Measurements from ENCODE around the gene CAPNS2. TPM values are rescaled to one million over a fixed set of nuclear protein-coding genes. Genes with fewer than 3 reads are reported as not detected.

CAPNS2 gene
- total RNA-seq, 1 experiment from 2014 or later: 0.28 TPM

GRCh38 chr16:55539049-55539448 is 27.4 kb upstream of the CAPNS2 start:
- DNase-seq (ENCODE audit: low spot score) (no peak), ATAC-seq (no peak)
- ChIA-PET POLR2A (interaction anchor here (0.7 kb wide), 1 partner anchor 132 kb away, joined by 3 read pairs; no protein-coding TSS in a partner anchor), CTCF (interaction anchor here (1.8 kb wide), 1 partner anchor 74 kb away, joined by 19 read pairs; no protein-coding TSS in a partner anchor)
- Mint-ChIP-seq H3K36me3 (no peaks in the 10 kb centered on the region), H3K4me3 (no peak overlapping the region), H3K27me3 (ENCODE audit: low read depth) (no peaks in the 10 kb centered on the region), H3K27ac (no peak overlapping the region), H3K4me1 (0 out of 2 replicates have a peak, but pooled peaks cover 4% of the 10 kb centered on the region), H3K9me3 (no peaks in the 10 kb centered on the region)
- TF ChIP-seq ZNF232 (CRISPR knock-in tag; IDR thresholded peaks at IDR 0.05) (no peak), ZNF416 (CRISPR knock-in tag; IDR thresholded peaks at IDR 0.05) (no peak), STAT6 (CRISPR knock-in tag; conservative IDR thresholded peaks at IDR 0.05; ENCODE audit: low read depth) (no peak), NFATC4 (CRISPR knock-in tag; IDR thresholded peaks at IDR 0.05) (no peak), ZNF423 (CRISPR knock-in tag; IDR thresholded peaks at IDR 0.05) (no peak), OVOL2 (CRISPR knock-in tag; IDR thresholded peaks at IDR 0.05; ENCODE audit: borderline replicate concordance) (no peak), CTCF (IDR thresholded peaks at IDR 0.05) (no peak), ZNF671 (CRISPR knock-in tag; IDR thresholded peaks at IDR 0.05) (no peak), JAZF1 (CRISPR knock-in tag; IDR thresholded peaks at IDR 0.05) (no peak), ZNF121 (CRISPR knock-in tag; IDR thresholded peaks at IDR 0.05) (no peak), PRRX2 (CRISPR knock-in tag; IDR thresholded peaks at IDR 0.05) (no peak), E2F4 (CRISPR knock-in tag; IDR thresholded peaks at IDR 0.05; ENCODE audit: borderline replicate concordance, low read depth) (no peak), SP1 (CRISPR knock-in tag; conservative IDR thresholded peaks at IDR 0.05) (no peak), ZNF281 (CRISPR knock-in tag; IDR thresholded peaks at IDR 0.05) (no peak), E2F1 (CRISPR knock-in tag; IDR thresholded peaks at IDR 0.05) (no peak), FOXK1 (CRISPR knock-in tag; IDR thresholded peaks at IDR 0.05) (no peak), NFE2L1 (CRISPR knock-in tag; IDR thresholded peaks at IDR 0.05) (no peak), TEAD1 (CRISPR knock-in tag; IDR thresholded peaks at IDR 0.05) (no peak), ZMAT4 (CRISPR knock-in tag; IDR thresholded peaks at IDR 0.05) (no peak)
- TF ChIP-seq, protein P1, sequence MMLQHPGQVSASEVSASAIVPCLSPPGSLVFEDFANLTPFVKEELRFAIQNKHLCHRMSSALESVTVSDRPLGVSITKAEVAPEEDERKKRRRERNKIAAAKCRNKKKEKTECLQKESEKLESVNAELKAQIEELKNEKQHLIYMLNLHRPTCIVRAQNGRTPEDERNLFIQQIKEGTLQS (CRISPR knock-in tag; conservative IDR thresholded peaks at IDR 0.05): no peak

All from WTC11 (cell line).